HepG2 (cell line): Measurements from ENCODE around the gene ZFP62. TPM values are rescaled to one million over a fixed set of nuclear protein-coding genes. Genes with fewer than 3 reads are reported as not detected.

Experiments used
- ATAC-seq: fragments of 200-7000 bp; cut with Tn5 transposase; 3 replicates; pipeline ENCODE4 v1.9.1; 2020; ENCODE audit warnings: mild to moderate bottlenecking, moderate library complexity
- BruUV-seq: library from RNA; stranded (reverse); fragments of 400-500 nt; replicated peaks from 2 replicates; lab custom pipeline; 2021; lab: Mats Ljungman, UMichigan
- CTCF ChIA-PET: fragments of 300-600 bp; formaldehyde crosslinking; extraction: SDS; loops from one replicate; lab custom pipeline; 2021; ENCODE audit warnings: low total read pairs, inconsistent platforms, low intra/inter-chr PET ratio; lab: Yijun Ruan, JAX
- POLR2A ChIA-PET: fragments of 350-600 bp; sonication (Branson Sonifier 250); formaldehyde crosslinking; loops from one replicate; lab custom pipeline; 2020; ENCODE audit warnings: antibody characterized with exemption, inconsistent platforms; lab: Yijun Ruan, JAX
- DNase-seq: peaks from one replicate; pipeline ENCODE4 v3.0.0-alpha.2; 2015; ENCODE audit warnings: low spot score
- FAIRE-seq: peaks from 3 replicates; lab custom pipeline; 2011; peaks lifted over from hg19 to GRCh38; lab: Jason Lieb, UNC
- H2AFZ ChIP-seq: one replicate; pipeline ENCODE4 v1.6.1; 2011; ENCODE audit warnings: low read length, inconsistent platforms
- H3K27ac ChIP-seq: fragments of 300-600 bp; 3 replicates; pipeline ENCODE4 v1.8.0; 2011; ENCODE audit warnings: mixed run types, mild to moderate bottlenecking, mixed read lengths, low read length, inconsistent platforms; ENCODE audit not compliant: insufficient read depth; ENCODE audit errors: extremely low read length
- H3K27me3 ChIP-seq, 2 experiments: fragments of 200-600 bp in 1 of 2; 2 replicates in 1 of 2; 3 replicates in 1 of 2; pipeline versions ENCODE4 v1.6.0 to v1.8.0; 2011; ENCODE audit warnings: low read length in 2 of 2, mild to moderate bottlenecking in 2 of 2, moderate library complexity in 2 of 2, inconsistent platforms in 1 of 2; ENCODE audit not compliant: insufficient read depth in 2 of 2, control insufficient read depth in 1 of 2
- H3K36me3 ChIP-seq, 2 experiments: fragments of 200-600 bp in 1 of 2; replicated peaks in 1 of 2; 2 replicates in 1 of 2; 3 replicates in 1 of 2; pipeline versions ENCODE4 v1.5.1 to v1.8.0; 2011; ENCODE audit warnings: low read length in 2 of 2, inconsistent platforms in 1 of 2; ENCODE audit not compliant: insufficient read depth in 2 of 2, control insufficient read depth in 1 of 2
- H3K4me1 ChIP-seq: 2 replicates; pipeline ENCODE4 v1.5.1; 2012; ENCODE audit warnings: low read length, inconsistent platforms; ENCODE audit not compliant: insufficient read depth
- H3K4me2 ChIP-seq: 2 replicates; pipeline ENCODE4 v1.6.0; 2011; ENCODE audit warnings: low read depth, low read length, inconsistent platforms
- H3K4me3 ChIP-seq, 3 experiments: fragments of 200-600 bp in 1 of 3; sonication (generic), shearing (Covaris generic) in 1 of 3; replicated peaks in 1 of 3; 2 replicates each; pipeline ENCODE4 v1.5.1; 2011 to 2016; ENCODE audit warnings: low read length in 3 of 3, inconsistent platforms in 2 of 3, low read depth in 2 of 3, mild to moderate bottlenecking in 2 of 3, control low read depth in 1 of 3, mixed read lengths in 1 of 3; ENCODE audit not compliant: insufficient read depth in 1 of 3
- H3K79me2 ChIP-seq: one replicate; pipeline ENCODE4 v1.6.1; 2011; ENCODE audit warnings: low read length, inconsistent platforms; ENCODE audit not compliant: insufficient read depth
- H3K9ac ChIP-seq: 2 replicates; pipeline ENCODE4 v1.6.0; 2011; ENCODE audit warnings: mild to moderate bottlenecking, low read depth, low read length, inconsistent platforms; ENCODE audit not compliant: insufficient read depth
- H3K9me3 ChIP-seq: 2 replicates; pipeline ENCODE4 v1.5.1; 2012; ENCODE audit warnings: mild to moderate bottlenecking, low read length
- H4K20me1 ChIP-seq: 2 replicates; pipeline ENCODE4 v1.6.0; 2011; ENCODE audit warnings: inconsistent platforms, mild to moderate bottlenecking, low read length, moderate library complexity; ENCODE audit not compliant: insufficient read depth
- CSRNP1 ChIP-seq: sonication (generic); formaldehyde crosslinking; IDR thresholded peaks from 2 replicates; pipeline ENCODE4 v1.8.1; 2023; ENCODE audit warnings: mild to moderate bottlenecking, missing genetic modification reagents
- DMAP1 ChIP-seq: IDR thresholded peaks from 2 replicates; pipeline ENCODE4 v1.6.1; 2016
- E2F1 ChIP-seq: sonication (generic); formaldehyde crosslinking; IDR thresholded peaks from 2 replicates; pipeline ENCODE4 v1.5.0; 2020; ENCODE audit warnings: missing genetic modification reagents
- HDAC1 ChIP-seq: sonication (generic); formaldehyde crosslinking; IDR thresholded peaks from 2 replicates; pipeline ENCODE4 v1.5.1; 2020; ENCODE audit warnings: mild to moderate bottlenecking, missing genetic modification reagents
- MYPOP ChIP-seq: sonication (generic); formaldehyde crosslinking; IDR thresholded peaks from 2 replicates; pipeline ENCODE4 v1.8.1; 2023; ENCODE audit warnings: mild to moderate bottlenecking, moderate library complexity, missing genetic modification reagents
- ZBTB43 ChIP-seq: sonication (generic); formaldehyde crosslinking; conservative IDR thresholded peaks from 2 replicates; pipeline ENCODE4 v1.4.0; 2020; ENCODE audit warnings: missing genetic modification reagents
- ZFP36L1 ChIP-seq: sonication (generic); formaldehyde crosslinking; IDR thresholded peaks from 2 replicates; pipeline ENCODE4 v1.8.0; 2022; ENCODE audit warnings: mild to moderate bottlenecking, missing genetic modification reagents, moderate library complexity
- ZFYVE20 ChIP-seq: sonication (generic); formaldehyde crosslinking; IDR thresholded peaks from 2 replicates; pipeline ENCODE4 v1.8.0; 2023; ENCODE audit warnings: low read depth, mild to moderate bottlenecking, moderate library complexity, missing genetic modification reagents, borderline replicate concordance
- ZKSCAN8 ChIP-seq: IDR thresholded peaks from 2 replicates; pipeline ENCODE4 v1.6.1; 2016; ENCODE audit warnings: borderline replicate concordance, missing genetic modification reagents, missing compliant biosample characterization
- ZNF101 ChIP-seq: sonication (generic); formaldehyde crosslinking; IDR thresholded peaks from 2 replicates; pipeline ENCODE4 v1.4.0; 2020; ENCODE audit warnings: mild to moderate bottlenecking, low read depth, missing genetic modification reagents, borderline replicate concordance
- ZNF317 ChIP-seq: sonication (generic); formaldehyde crosslinking; IDR thresholded peaks from 2 replicates; pipeline ENCODE4 v1.5.0; 2020; ENCODE audit warnings: mild to moderate bottlenecking, missing genetic modification reagents
- ZNF44 ChIP-seq: sonication (generic); formaldehyde crosslinking; IDR thresholded peaks from 2 replicates; pipeline ENCODE4 v1.5.1; 2020; ENCODE audit warnings: mild to moderate bottlenecking, missing genetic modification reagents
- ZNF749 ChIP-seq: sonication (generic); formaldehyde crosslinking; IDR thresholded peaks from 2 replicates; pipeline ENCODE4 v1.8.0; 2022; ENCODE audit warnings: mild to moderate bottlenecking, missing genetic modification reagents, moderate library complexity, borderline replicate concordance
- WGBS: methylation state at CpG from one replicate; pipeline ENCODE4 v1.1.6; 2017; ENCODE audit warnings: low lambda C conversion rate; 5-methylcytosine and 5-hydroxymethylcytosine counted together
- in situ Hi-C: cut with HindIII; loops from 2 replicates; pipeline ENCODE4 v1.10.0; 2017; ENCODE audit warnings: low pct_unique_long_range_greater_than_20kb; ENCODE audit not compliant: extremely low pct_ligation_motif_present
- intact Hi-C: fragments of 100-400 bp; cut with micrococcal nuclease; formaldehyde crosslinking; loops from one replicate; pipeline ENCODE4 v1.10.0; 2022; ENCODE audit not compliant: unreplicated experiment
- polyA plus RNA-seq, 8 experiments: library from polyadenylated mRNA; depleted of rRNA in 3 of 8; stranded (reverse) in 7 of 8; unstranded in 1 of 8; fragments of >200 nt; fragmentation: Illumina TruSeq in 4 of 8; extraction: Trizol in 4 of 8; gene quantifications; 2 replicates each; pipeline versions ENCODE4 v1.2.1 to v1.2.3, GENCODE V29; 2011 to 2016; ENCODE audit warnings: low read depth in 4 of 8, missing spikeins in 1 of 8, mixed read lengths in 1 of 8; ENCODE audit not compliant: insufficient read depth in 1 of 8
- total RNA-seq, 5 experiments: library from RNA; depleted of rRNA; stranded (reverse); fragments of >200 nt; fragmentation: Illumina TruSeq; extraction: Trizol; gene quantifications; 2 replicates each; pipeline ENCODE4 v1.2.3, GENCODE V29; 2016; ENCODE audit warnings: low read depth in 1 of 5

Gene ZFP62
- total and polyA plus RNA-seq, 2 of the 13 experiments (the other 11 are each of a cell fraction or from before 2014, with no cell fraction given) = 8.2 to 19.4 TPM

GRCh38 chr5:180799902-180800801 lies 60.9 kb downstream of the ZFP62 start:
- WGBS = 83% methylated on average over 6 of the region's 6 CpGs
- peaks cover 88% of the 10 kb centered on the region for H3K79me2 ChIP-seq
- peaks cover 3 to 34% of the 10 kb centered on the region in 2 experiments; a peak in 4 of 5 replicates for H3K36me3 ChIP-seq
- H3K9ac ChIP-seq = no peak overlapping the region
- DNase-seq (no peak), FAIRE-seq (no peak), ATAC-seq (no peak)
- H4K20me1 ChIP-seq = peaks cover 81% of the 10 kb centered on the region
- TF ChIP-seq ZFYVE20 (CRISPR knock-in tag) (no peak), ZNF317 (CRISPR knock-in tag) (no peak), CSRNP1 (no peak), MYPOP (CRISPR knock-in tag) (no peak), ZBTB43 (CRISPR knock-in tag) (no peak), ZFP36L1 (CRISPR knock-in tag) (no peak), ZNF749 (CRISPR knock-in tag) (no peak), ZNF101 (CRISPR knock-in tag) (no peak), ZKSCAN8 (no peak), ZNF44 (CRISPR knock-in tag) (no peak), HDAC1 (CRISPR knock-in tag) (no peak), E2F1 (CRISPR knock-in tag) (no peak), DMAP1 (CRISPR knock-in tag) (no peak)
- ChIA-PET CTCF (interaction anchor here (1.7 kb wide), 1 partner anchor 15 kb away, joined by 8 read pairs; no protein-coding TSS in a partner anchor), POLR2A (interaction anchor here (4.1 kb wide), 1 partner anchor 10 kb away, joined by 18 read pairs; no protein-coding TSS in a partner anchor)
- H3K27ac ChIP-seq = no peak overlapping the region
- intact Hi-C loops (loop anchor here (2.0 kb wide), 1 partner anchor 15 kb away; no protein-coding TSS in a partner anchor), in situ Hi-C loops (no loop called here)
- H3K27me3 ChIP-seq = no peaks in the 10 kb centered on the region
- peaks cover 56% of the 10 kb centered on the region for H3K4me1 ChIP-seq
- no peaks in the 10 kb centered on the region for H3K9me3 ChIP-seq
- no TSS peak for BruUV-seq
- no peak overlapping the region for H2AFZ ChIP-seq
- no peak overlapping the region for H3K4me3 ChIP-seq
- H3K4me2 ChIP-seq = peak overlapping the region; percentile 6; the same call in 1 of the 2 replicates
